ENCODE results near the gene HOXA5.

DNA sequence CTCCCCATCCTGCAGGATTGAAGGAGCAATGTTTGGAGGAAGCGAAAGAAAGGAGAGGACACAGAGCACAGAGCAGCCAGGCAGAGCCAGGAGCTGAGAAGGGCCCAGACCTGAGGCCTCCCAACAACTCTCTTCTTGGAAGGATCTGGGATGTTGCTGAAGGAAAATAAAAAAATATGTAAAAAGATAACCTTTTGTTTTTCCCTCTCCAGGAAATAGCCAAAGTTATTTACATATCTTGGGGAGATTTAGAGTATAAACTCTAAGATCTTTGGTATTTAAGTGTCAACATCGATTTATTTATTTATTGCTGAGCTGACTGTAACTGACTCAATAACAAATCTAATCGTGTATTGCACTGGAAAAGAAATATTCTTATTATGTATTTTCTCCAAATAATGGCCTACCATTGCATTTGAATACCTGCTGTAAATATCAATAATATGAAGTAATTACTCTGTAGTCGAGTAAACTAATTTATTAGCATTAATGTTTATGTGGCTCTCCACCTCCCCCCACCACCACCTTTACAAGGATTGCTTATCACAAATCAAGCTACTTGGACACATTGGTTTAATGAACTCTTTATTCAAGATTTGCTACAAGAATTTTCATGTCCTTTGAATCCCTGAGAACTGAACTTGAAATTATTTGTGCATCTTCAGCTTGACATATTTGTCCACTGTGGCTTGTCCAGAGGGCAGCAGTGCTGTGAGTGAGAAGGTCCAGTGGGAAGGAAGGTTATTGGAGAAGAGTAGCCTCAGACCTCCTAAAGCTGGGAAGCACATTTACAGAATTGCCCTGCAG is 43.4 kb upstream of the HOXA5 start:
- no peak for TF ChIP-seq POLR2A (IDR thresholded peaks at IDR 0.05; ENCODE audit: low read depth, low read length)
- TF ChIP-seq POLR2AphosphoS5 (IDR thresholded peaks at IDR 0.05; ENCODE audit: low read depth, low read length): no peak
- no peak for TF ChIP-seq TAF1 (IDR thresholded peaks at IDR 0.05; ENCODE audit: low read depth, low read length)

Data from GM12891 (cell line).